Activated T-cell treated with anti-CD3 and anti-CD28 coated beads, Interleukin-2, amount 50 U/mL, for 48 hours (primary cell): ENCODE data around the gene KRT79.
A peak's percentile ranks its signal among the peaks of the same experiment; 100 is the strongest.
"Not testable (repeated sequence)": the region's sequence is repeated elsewhere in the genome, so short reads cannot be mapped to it uniquely, and the experiment has no call there.

ENCODE experiments used
- DNase-seq, 2 experiments: peaks; one replicate each; pipeline ENCODE4 v3.0.0-alpha.2; 2020

Gene KRT79

DNA sequence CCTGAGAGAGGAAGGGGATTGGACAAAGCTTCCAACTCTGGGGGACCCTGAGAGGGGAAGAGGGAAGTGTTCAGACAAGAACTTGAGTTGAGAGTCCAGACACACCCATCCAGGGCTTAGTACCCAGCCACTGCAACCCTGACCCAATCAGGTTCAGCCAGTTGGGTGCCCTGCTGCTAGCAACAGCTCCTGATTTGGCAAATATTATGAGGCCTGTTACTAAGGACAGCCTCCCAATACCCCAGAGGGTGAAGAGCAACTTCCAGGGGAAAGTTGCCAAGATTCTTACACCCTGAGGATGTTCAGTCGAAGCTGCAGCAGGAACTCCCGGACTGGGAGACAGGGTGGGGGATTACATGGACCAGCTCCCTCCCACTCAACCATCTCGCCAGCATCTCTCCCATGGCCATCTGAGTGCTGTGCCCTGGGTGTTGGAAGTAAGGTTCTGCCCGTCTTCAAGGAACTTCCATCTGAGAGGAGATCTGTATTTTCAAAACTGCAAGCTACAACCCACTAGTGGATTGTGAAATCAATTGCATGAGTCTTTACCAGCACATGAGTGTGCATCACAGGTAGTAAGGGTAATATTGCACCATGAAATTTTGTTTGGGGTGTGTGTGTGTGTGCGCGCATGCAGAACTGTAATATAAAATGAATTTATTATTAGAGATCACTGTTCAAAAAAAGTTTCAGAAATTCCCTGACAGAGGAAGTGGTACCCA lies 26.2 kb upstream of the KRT79 start:
- no peak for DNase-seq

DNA sequence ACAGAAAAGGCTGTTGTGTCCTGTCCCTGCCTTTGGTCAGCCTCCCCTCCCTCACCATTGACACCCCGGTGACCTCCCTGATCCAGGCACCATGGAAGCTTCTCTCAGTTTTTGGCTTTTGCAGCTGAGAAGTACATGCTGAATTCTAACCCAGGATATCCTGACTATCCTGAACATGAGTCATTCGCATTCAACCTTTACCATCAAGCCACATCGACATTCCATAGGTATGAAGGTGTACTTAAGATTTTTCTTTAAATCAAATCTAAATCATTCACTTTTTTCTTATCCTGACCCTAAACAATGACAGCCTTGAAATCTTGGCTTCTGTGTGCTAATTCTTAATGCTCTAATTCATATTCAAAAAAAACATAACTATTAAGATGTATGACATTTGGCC lies 23.4 kb upstream of the KRT79 start:
- DNase-seq: no peak

DNA sequence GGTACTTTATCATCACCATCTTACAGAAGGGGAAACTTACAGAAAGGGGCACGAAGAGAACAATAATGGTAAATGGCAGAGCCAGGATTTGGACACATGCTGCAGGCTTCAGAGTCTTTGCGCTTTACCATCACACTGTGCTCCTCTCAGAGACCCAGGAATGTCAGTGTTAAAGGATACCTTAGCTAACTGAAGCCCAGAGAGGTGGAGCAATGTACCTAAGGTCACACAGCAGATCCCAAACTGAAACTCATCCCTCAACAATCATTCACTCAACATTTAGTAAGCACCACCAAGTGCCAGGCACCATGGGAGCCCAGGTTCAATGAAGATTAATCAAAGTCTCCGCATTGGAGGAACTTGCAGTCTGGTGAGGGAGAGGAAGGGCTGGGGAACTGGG lies 22.7 kb upstream of the KRT79 start:
- no peak for DNase-seq

GRCh38 chr12:52856077-52856476 lies 22.0 kb upstream of the KRT79 start:
- DNase-seq: not testable (repeated sequence)

DNA sequence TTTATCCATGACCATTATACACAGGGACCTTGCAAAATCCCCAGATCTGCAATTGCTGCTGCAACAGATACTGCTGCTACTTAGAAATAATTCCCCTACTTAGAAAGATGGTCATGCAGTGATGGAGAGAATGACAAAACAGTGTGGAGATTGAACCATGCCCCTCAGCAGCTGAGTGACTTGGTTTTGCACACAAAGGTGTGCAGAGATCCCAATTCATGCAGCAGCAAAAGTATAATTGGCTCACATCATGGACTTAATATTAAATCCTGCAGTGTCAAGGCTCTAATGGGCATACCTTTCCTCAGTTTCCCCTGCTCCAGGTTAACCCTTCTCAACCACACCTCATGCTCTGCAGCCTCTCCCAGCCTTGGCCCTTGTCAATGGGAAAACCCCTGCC lies 17.7 kb upstream of the KRT79 start:
- DNase-seq: no peak

- DNase-seq: no peak
Observed at GRCh38 chr12:52850681-52851080, 16.6 kb upstream of the KRT79 start.

- DNase-seq: no peak
Observed at GRCh38 chr12:52849511-52849910, 15.4 kb upstream of the KRT79 start.

- DNase-seq: no peak
Observed at GRCh38 chr12:52848661-52849255, 14.6 kb upstream of the KRT79 start, which contains the start of gene KRT78. Gene KRT78 (minus strand): TSS chr12:52848994. CDS start chr12:52848930, 64 bp downstream.

- peak; percentile 41 to 42 for DNase-seq
Observed at GRCh38 chr12:52847335-52848102, 13.4 kb upstream of the KRT79 start.

- no peak for DNase-seq
Observed at GRCh38 chr12:52846356-52846970, 12.4 kb upstream of the KRT79 start.

GRCh38 chr12:52845946-52846345 lies 11.8 kb upstream of the KRT79 start:
- DNase-seq: no peak

GRCh38 chr12:52844386-52844785 lies 10.3 kb upstream of the KRT79 start:
- DNase-seq: no peak

DNA sequence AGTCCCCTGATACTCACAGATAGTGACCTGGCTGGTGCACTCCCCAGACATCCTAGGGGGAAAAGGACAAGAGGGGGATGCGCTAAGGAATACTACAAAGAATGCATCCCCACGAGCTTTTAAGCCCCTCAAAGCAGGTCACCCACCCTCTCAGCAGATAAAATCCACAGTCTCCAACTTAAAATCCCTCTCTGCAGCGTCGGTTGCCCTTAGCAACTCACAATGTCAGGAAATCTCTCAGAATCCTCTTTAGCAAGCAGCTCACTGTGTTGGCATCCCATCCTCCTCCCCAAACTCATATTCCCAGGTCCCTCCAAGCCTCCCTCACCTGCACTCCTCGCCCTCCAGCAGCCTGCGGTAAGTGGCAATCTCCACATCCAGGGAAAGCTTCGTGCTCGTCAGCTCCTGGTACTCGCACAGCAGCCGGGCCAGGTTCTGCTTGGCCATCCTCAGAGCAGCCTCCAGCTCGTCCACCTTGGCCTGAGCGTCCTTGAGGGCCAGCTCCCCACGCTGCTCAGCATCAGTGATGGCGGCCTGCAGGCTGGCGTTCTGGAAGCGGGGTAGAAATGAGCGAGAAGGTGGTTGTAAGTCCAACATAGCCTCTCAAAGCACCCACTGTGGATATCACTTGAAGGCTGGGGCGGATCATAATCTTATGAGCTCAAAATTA lies 5.5 kb upstream of the KRT79 start:
- no peak for DNase-seq

- no peak for DNase-seq
Observed at GRCh38 chr12:52838609-52839435, 4.7 kb upstream of the KRT79 start.

DNA sequence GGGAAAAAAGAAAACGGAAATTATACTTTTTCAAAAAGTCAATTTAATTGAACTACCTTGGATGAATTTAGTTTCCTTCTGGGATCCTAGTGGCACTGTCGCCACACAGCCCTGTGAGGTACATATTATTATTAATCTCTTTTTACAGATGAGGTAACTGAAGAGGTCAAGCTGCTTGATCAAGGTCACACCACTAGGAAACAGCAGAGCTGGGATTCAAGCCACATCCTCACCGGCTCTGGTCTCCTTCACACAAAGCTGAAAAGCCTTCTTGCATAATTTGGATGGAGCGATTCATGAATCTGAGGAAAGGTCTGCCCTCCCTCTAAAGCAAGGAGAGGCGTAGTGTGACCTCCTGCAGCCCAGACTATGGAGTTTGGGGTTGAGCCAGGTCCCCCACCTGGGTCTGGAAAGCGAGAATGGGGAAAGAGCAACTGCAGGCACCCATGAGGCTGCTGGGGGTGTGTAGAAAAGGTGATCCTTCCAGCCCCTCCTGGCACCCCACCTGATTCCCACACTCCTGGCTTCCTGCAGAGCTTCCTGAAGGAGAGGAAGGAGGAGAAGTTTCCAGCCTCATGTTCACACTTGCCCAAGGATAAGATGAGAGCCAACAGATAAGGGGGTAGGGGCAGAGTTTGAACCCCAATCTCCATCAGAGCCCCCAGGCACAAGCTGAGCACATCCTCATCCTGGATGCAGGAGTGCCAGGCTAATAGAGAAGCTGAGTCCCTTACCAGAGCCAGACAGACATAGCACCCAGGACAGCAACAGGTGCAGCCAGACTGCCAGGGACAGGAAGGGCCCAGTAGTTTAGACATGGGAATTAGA lies 3.9 kb upstream of the KRT79 start:
- DNase-seq: no peak

GRCh38 chr12:52837413-52837741 lies 3.3 kb upstream of the KRT79 start:
- peak; percentile 38 for DNase-seq

DNA sequence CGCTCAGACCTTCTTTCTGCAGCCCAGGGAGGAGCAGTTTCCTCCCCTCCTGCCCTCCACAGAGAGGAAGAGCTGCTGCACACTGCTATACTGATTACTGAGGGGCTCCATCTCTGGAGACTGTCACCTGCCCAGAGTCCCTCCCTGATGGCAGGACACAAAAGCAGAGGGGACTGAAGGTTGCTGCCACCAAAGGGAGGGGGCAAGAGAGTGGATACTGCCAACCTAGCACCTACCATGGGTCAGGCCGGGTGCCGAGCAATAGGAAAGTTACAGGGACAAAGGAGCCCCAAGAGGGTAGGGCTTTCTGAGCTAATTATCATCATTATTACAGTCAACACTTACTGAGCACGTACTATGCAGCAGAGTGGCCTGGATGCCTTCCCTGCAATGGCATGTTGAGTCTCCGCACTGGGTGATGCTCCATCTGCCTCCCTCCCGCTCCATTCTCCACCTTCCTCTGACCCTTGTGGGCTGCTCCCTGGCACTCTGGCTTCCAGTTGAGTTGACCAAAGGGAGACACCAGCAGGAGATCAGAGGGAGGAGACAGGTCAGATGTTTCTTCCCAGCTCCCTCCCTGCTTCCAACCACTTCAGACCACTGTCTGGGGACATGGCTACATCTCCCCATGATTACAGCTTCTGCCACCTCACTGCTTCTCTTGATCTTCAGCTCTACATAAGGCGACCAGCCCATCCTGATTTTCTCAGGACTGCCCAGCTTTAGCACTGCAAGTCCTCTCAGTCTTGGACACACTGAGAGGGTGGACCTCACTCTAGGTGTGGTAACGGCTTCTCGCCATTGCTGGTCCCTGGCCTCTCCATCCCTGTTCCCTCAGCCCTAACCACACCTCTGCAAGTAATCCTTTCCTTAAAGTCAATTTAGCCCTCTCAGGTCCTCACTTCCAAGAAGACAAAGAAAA lies 2.6 kb upstream of the KRT79 start:
- DNase-seq: peak in 1 of 2 experiments; percentile 26

DNA sequence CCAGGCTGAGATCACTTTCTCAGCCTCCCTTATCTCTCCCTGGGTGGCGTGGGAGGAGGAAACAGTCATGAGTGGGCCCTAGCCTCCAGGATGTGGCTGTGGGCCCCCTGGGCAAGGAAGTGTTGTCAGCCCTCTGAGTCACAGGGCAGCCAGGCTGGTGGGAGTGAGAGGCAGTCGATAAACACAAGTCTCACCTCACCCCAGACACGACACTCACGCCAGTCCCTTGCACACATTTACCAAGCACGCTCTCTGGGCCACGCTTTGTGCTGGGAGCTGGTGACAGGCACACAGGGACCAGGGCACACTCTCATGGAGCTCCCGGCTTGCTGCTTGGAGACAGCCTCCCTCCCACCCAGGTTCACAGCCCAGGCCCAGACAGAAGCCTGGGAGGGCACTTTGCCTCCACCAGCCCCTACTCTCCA lies 1.9 kb upstream of the KRT79 start:
- DNase-seq: peak; percentile 82 to 86

GRCh38 chr12:52835271-52836041 lies 1.3 kb upstream of the KRT79 start:
- DNase-seq: peak; percentile 50 to 58
